Adrenal gland (tissue), 12 donors: ENCODE measurements around the gene PRKCQ. TPM values are rescaled to one million over a fixed set of nuclear protein-coding genes. Genes with fewer than 3 reads are reported as not detected.

Experiments
- DNase-seq, 7 donors: peaks; one replicate each; pipeline ENCODE4 v3.0.0-alpha.2; 2019 to 2020
- H3K27ac ChIP-seq, 5 donors: fragments of 200-600 bp; sonication (generic) in 4 of 5; 1 replicate in 3 of 5; 2 replicates in 2 of 5; pipeline versions ENCODE4 v1.5.1 to v1.8.0; 2016 to 2020; ENCODE audit warnings: mild to moderate bottlenecking in 1 of 5
- H3K27me3 ChIP-seq: fragments of 200-600 bp; 2 replicates; pipeline ENCODE4 v1.8.0; 2021
- H3K36me3 ChIP-seq, 2 donors: fragments of 200-600 bp; replicated peaks in 1 of 2; 1 replicate in 1 of 2; 2 replicates in 1 of 2; pipeline versions ENCODE4 v1.5.1 to v1.8.0; 2018 to 2022
- H3K4me1 ChIP-seq, 2 donors: fragments of 200-600 bp; replicated peaks in 1 of 2; 1 replicate in 1 of 2; 2 replicates in 1 of 2; pipeline versions ENCODE4 v1.5.1 to v1.8.0; 2018 to 2021
- H3K4me3 ChIP-seq, 4 donors: fragments of 200-600 bp; sonication (generic) in 3 of 4; one replicate each; pipeline ENCODE4 v1.5.1; 2016 to 2018
- H3K9me3 ChIP-seq, 3 donors: fragments of 200-600 bp; sonication (generic) in 1 of 3; replicated peaks in 1 of 3; 1 replicate in 2 of 3; 2 replicates in 1 of 3; pipeline versions ENCODE4 v1.5.1 to v1.8.0; 2016 to 2021
- POLR2A ChIP-seq, 2 donors: fragments of 450-650 bp; IDR thresholded peaks; one replicate each; pipeline ENCODE4 v1.6.1; 2017; ENCODE audit warnings: antibody characterized with exemption in 2 of 2, mild to moderate bottlenecking in 2 of 2, moderate library complexity in 1 of 2
- WGBS, 4 donors: extraction: QIAGEN DNeasy Blood & Tissue Kit in 2 of 4; methylation state at CpG; one replicate each; pipeline versions ENCODE4 v1.1.5 to v1.1.7; 2013 to 2017; 5-methylcytosine and 5-hydroxymethylcytosine counted together
- intact Hi-C, 2 donors: fragments of 100-400 bp; cut with DNase I; formaldehyde crosslinking; loops; one replicate each; pipeline versions ENCODE4 v1.14.1 to v1.15.0; 2022 to 2023
- polyA plus RNA-seq, 3 donors: library from polyadenylated mRNA; stranded (reverse); fragments of 200-250 nt in 2 of 3; fragments of 350-450 nt in 1 of 3; fragmentation: Illumina TruSeq in 1 of 3; extraction: RNeasy Lipid Tissue Mini Kit (QIAGEN cat#74804) in 1 of 3; gene quantifications; one replicate each; pipeline ENCODE4 v1.2.3, GENCODE V29; 2013 to 2014
- total RNA-seq, 9 donors: library from RNA; depleted of rRNA in 4 of 9; stranded (reverse); fragments of >200 nt in 4 of 9; fragments of 120-200 nt in 1 of 9; fragmentation: NEBNext Ultra II Directional in 1 of 9; extraction: Animal tissue kit (Norgen Biotek cat#: 25700) in 1 of 9; gene quantifications; one replicate each; pipeline versions ENCODE4 v1.1.0 to v1.2.4, GENCODE V29; 2013 to 2023
- TF ChIP-seq, protein P1 (sequence below), 6 experiments: fragments of 450-650 bp in 4 of 6; fragments of 200-600 bp in 2 of 6; sonication (generic) in 1 of 6; IDR thresholded peaks; 1 replicate in 5 of 6; 2 replicates in 1 of 6; pipeline versions ENCODE4 v1.5.1 to v1.8.0; 2016 to 2021; ENCODE audit warnings: antibody characterized with exemption in 6 of 6, mild to moderate bottlenecking in 2 of 6, moderate library complexity in 1 of 6
- donor health status: healthy with polysubstance abuse.
- donor health status: Bipolar disorder and iron deficiency.
- donor health status: DM: yes; HTN: yes; CAD: no.
- donor health status: DM: no; HTN: no; CAD: no.
- donor health status: DM: no; HTN: no; CAD: no.
- donor health status: DM: yes; HTN: yes; CAD: no.

Gene PRKCQ
- total and polyA plus RNA-seq, 12 donors: 0.39 to 1.6 (median 0.68) TPM

DNA sequence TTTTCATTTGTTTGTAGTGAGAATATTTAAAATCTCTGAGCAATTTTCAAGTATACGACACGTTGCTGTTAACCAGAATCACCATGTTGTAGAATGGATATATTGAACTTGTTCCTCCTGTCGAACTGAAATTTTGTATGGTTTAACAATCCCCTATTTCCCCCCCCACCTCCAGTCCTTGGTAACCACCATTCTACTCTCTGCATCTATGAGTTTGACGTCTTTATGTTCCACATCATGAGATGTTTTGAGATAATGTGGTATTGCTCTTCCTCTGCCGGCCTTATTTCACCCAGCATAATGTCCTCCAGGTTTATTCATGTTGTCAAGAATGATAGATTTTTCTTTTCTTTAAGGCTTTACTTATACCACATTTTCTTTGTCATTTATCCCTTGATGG, 17.4 kb upstream of the PRKCQ start:
- Histone ChIP-seq H3K27ac (no peak overlapping the region), H3K9me3 (no peaks in the 10 kb centered on the region), H3K27me3 (peaks cover 4% of the 10 kb centered on the region), H3K4me1 (no peaks in the 10 kb centered on the region), H3K4me3 (no peak overlapping the region), H3K36me3 (no peaks in the 10 kb centered on the region)
- TF ChIP-seq, protein P1, sequence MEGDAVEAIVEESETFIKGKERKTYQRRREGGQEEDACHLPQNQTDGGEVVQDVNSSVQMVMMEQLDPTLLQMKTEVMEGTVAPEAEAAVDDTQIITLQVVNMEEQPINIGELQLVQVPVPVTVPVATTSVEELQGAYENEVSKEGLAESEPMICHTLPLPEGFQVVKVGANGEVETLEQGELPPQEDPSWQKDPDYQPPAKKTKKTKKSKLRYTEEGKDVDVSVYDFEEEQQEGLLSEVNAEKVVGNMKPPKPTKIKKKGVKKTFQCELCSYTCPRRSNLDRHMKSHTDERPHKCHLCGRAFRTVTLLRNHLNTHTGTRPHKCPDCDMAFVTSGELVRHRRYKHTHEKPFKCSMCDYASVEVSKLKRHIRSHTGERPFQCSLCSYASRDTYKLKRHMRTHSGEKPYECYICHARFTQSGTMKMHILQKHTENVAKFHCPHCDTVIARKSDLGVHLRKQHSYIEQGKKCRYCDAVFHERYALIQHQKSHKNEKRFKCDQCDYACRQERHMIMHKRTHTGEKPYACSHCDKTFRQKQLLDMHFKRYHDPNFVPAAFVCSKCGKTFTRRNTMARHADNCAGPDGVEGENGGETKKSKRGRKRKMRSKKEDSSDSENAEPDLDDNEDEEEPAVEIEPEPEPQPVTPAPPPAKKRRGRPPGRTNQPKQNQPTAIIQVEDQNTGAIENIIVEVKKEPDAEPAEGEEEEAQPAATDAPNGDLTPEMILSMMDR (IDR thresholded peaks at IDR 0.05): no peak
- no peak for TF ChIP-seq POLR2A (IDR thresholded peaks at IDR 0.05)
- 70 to 86% (median 78%) methylated on average over 5 of the region's 5 CpGs for WGBS, 4 donors
- DNase-seq: no peak
- intact Hi-C loops: no loop called here

DNA sequence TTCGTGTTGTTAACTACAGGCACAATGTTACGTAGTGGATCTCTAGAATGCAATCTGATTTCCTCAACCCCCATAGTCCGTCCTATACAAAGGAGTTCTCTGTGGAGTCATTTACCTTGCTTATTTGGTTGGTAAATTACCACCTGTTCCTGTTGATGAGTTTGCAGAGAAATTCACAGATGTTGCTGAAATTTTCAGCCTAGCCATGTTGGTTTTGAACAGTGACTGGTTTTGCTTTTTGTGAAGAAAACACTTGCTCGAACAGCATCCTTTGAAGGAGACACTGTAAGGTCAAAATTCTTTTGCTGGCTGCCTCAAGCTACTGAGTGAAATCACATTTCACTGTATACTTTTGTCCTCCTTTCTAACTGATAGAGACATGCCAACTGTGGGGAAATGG, 15.4 kb upstream of the PRKCQ start:
- Histone ChIP-seq H3K4me1 (no peaks in the 10 kb centered on the region), H3K36me3 (no peaks in the 10 kb centered on the region), H3K4me3 (no peak overlapping the region), H3K9me3 (no peaks in the 10 kb centered on the region), H3K27ac (no peak overlapping the region), H3K27me3 (peaks cover 2% of the 10 kb centered on the region)
- no peak for DNase-seq
- 83 to 88% (median 85%) methylated on average over 4 of the region's 4 CpGs for WGBS, 4 donors
- no peak for TF ChIP-seq POLR2A (IDR thresholded peaks at IDR 0.05)
- TF ChIP-seq, protein P1 (IDR thresholded peaks at IDR 0.05): no peak
- intact Hi-C loops: no loop called here

DNA sequence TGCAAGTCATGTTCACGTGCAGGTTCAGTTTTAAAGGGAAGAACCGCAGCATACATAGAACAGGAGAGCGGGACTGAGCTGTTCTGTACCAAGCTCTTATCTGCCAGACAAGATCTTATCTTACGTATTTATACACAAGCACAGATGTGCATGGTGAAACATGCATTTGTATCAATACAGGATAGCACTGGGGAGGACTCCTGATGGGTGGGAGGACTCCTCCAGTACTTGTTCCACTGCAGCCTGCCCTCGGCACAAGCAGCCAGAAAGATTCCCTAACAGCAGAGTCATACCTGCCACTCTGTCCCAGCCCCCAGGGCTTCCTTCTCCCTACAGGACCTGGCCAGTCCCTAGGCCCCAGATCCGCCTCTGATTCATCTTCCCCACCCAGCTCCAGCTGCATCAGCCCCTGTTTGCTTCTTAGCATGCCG, 13.2 kb upstream of the PRKCQ start:
- TF ChIP-seq, protein P1 (IDR thresholded peaks at IDR 0.05): no peak
- TF ChIP-seq POLR2A (IDR thresholded peaks at IDR 0.05): no peak
- Histone ChIP-seq H3K4me1 (no peaks in the 10 kb centered on the region), H3K27ac (no peak overlapping the region), H3K4me3 (no peak overlapping the region), H3K36me3 (no peaks in the 10 kb centered on the region), H3K9me3 (no peaks in the 10 kb centered on the region), H3K27me3 (no peaks in the 10 kb centered on the region)
- WGBS, 4 donors: 88 to 91% (median 89%) methylated on average over 6 to 7 of the region's 7 CpGs
- no peak for DNase-seq
- intact Hi-C loops: no loop called here

DNA sequence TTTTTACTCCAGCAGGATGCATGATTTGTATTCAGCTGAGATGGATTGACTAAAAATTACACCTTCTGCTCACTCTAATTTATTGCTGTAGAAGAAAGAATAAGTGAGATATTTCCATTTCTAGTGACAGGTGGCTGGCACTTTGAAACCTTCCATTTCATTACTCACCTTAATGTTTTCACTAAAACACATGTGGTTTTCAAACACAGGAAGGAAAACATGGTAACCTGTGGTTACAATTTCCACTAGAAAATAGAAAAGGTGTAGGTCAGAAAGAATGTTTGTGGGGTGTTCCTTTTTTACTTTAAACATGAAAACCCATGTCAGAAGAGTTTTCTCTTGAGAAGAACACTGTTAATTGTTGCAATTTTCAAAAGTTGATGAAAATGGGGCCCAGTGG, 12.0 kb upstream of the PRKCQ start:
- no peak overlapping the region for H3K4me3 ChIP-seq
- TF ChIP-seq, protein P1 (IDR thresholded peaks at IDR 0.05): no peak
- TF ChIP-seq POLR2A (IDR thresholded peaks at IDR 0.05): no peak
- no peaks in the 10 kb centered on the region for H3K9me3 ChIP-seq
- no peaks in the 10 kb centered on the region for H3K27me3 ChIP-seq
- no peak overlapping the region for H3K27ac ChIP-seq
- H3K4me1 ChIP-seq: no peaks in the 10 kb centered on the region
- intact Hi-C loops: no loop called here
- H3K36me3 ChIP-seq: no peaks in the 10 kb centered on the region
- DNase-seq: no peak
